Thyroid gland (tissue), 4 donors: Measurements from ENCODE around the gene CDH23. TPM values are rescaled to one million over a fixed set of nuclear protein-coding genes. Genes with fewer than 3 reads are reported as not detected.

ENCODE experiments used
- DNase-seq, 2 donors: peaks; one replicate each; pipeline ENCODE4 v3.0.0-alpha.2; 2019
- H3K27ac ChIP-seq, 3 donors: fragments of 200-600 bp; sonication (generic); 1 replicate in 2 of 3; 2 replicates in 1 of 3; pipeline ENCODE4 v1.5.1; 2016 to 2019; ENCODE audit warnings: mild to moderate bottlenecking in 1 of 3, moderate library complexity in 1 of 3
- H3K27me3 ChIP-seq: fragments of 200-600 bp; sonication (generic); one replicate; pipeline ENCODE4 v1.5.1; 2019
- H3K36me3 ChIP-seq, 2 donors: fragments of 200-600 bp; sonication (generic); one replicate each; pipeline ENCODE4 v1.5.1; 2016 to 2019
- H3K4me1 ChIP-seq, 2 donors: fragments of 200-600 bp; sonication (generic); one replicate each; pipeline ENCODE4 v1.5.1; 2017 to 2019
- H3K4me3 ChIP-seq, 3 donors: fragments of 200-600 bp; sonication (generic); replicated peaks in 1 of 3; 1 replicate in 2 of 3; 2 replicates in 1 of 3; pipeline ENCODE4 v1.5.1; 2016; ENCODE audit warnings: mild to moderate bottlenecking in 1 of 3
- H3K9me3 ChIP-seq: fragments of 200-600 bp; sonication (generic); one replicate; pipeline ENCODE4 v1.5.1; 2017
- CTCF ChIP-seq, 6 experiments: fragments of 200-600 bp in 3 of 6; fragments of 450-650 bp in 3 of 6; sonication (generic) in 3 of 6; IDR thresholded peaks; one replicate each; pipeline ENCODE4 v1.5.1; 2016 to 2019; ENCODE audit warnings: antibody characterized with exemption in 6 of 6, mild to moderate bottlenecking in 2 of 6, inconsistent platforms in 1 of 6, moderate library complexity in 1 of 6
- POLR2A ChIP-seq, 2 donors: fragments of 450-650 bp; IDR thresholded peaks; one replicate each; pipeline ENCODE4 v1.6.1; 2017; ENCODE audit warnings: antibody characterized with exemption in 2 of 2, mild to moderate bottlenecking in 2 of 2, moderate library complexity in 1 of 2
- WGBS, 2 donors: methylation state at CpG; one replicate each; pipeline ENCODE4 v1.1.5; 2017; 5-methylcytosine and 5-hydroxymethylcytosine counted together
- intact Hi-C: fragments of 100-400 bp; cut with DNase I; formaldehyde crosslinking; loops from one replicate; pipeline ENCODE4 v1.15.1; 2023
- total RNA-seq, 4 donors: library from RNA; depleted of rRNA; stranded (reverse); fragments of >200 nt; gene quantifications; one replicate each; pipeline ENCODE4 v1.2.3, GENCODE V29; 2016

The CDH23 gene
- total RNA-seq, 4 donors from 2014 or later: 3.0 to 4.2 (median 3.9) TPM

- peak; percentile 95 to 96 for DNase-seq
- WGBS, 2 donors: 37 to 39% methylated on average over 12 of the region's 12 CpGs
- TF ChIP-seq POLR2A (IDR thresholded peaks at IDR 0.05) (no peak), CTCF (IDR thresholded peaks at IDR 0.05) (peak in 1 of 6 experiments; percentile 11)
- intact Hi-C loops: no loop called here
- Histone ChIP-seq H3K9me3 (no peaks in the 10 kb centered on the region), H3K36me3 (no peaks in the 10 kb centered on the region), H3K27me3 (no peaks in the 10 kb centered on the region), H3K27ac (peak overlapping the region; percentile 80 to 84 (median 80)), H3K4me3 (no peak overlapping the region), H3K4me1 (peaks cover 36 to 38% of the 10 kb centered on the region in 2 donors)
Measured at GRCh38 chr10:71621231-71622153, 224.8 kb downstream of the CDH23 start.

- intact Hi-C loops: no loop called here
Measured at GRCh38 chr10:71622154-71622526, 225.4 kb downstream of the CDH23 start.

GRCh38 chr10:71622616-71623015, 225.9 kb downstream of the CDH23 start:
- H3K4me1 ChIP-seq: peaks cover 36 to 38% of the 10 kb centered on the region in 2 donors
- no peak for DNase-seq
- TF ChIP-seq CTCF (IDR thresholded peaks at IDR 0.05): no peak
- TF ChIP-seq POLR2A (IDR thresholded peaks at IDR 0.05): no peak
- no peaks in the 10 kb centered on the region for H3K27me3 ChIP-seq
- H3K36me3 ChIP-seq: no peaks in the 10 kb centered on the region
- H3K9me3 ChIP-seq: no peaks in the 10 kb centered on the region
- intact Hi-C loops: no loop called here
- peak overlapping the region; percentile 80 to 84 (median 80) for H3K27ac ChIP-seq
- no peak overlapping the region for H3K4me3 ChIP-seq
- 74 to 81% methylated on average over 8 of the region's 8 CpGs for WGBS, 2 donors

More at GRCh38 chr10:71622154-71622526, 225.4 kb downstream of the CDH23 start:
- WGBS, 2 donors: 58 to 74% methylated on average over 10 of the region's 10 CpGs
- DNase-seq: peak; percentile 40 to 68
- Histone ChIP-seq H3K27ac (peak overlapping the region; percentile 80 to 84 (median 80)), H3K4me3 (no peak overlapping the region), H3K36me3 (no peaks in the 10 kb centered on the region), H3K27me3 (no peaks in the 10 kb centered on the region), H3K9me3 (no peaks in the 10 kb centered on the region), H3K4me1 (peaks cover 36 to 38% of the 10 kb centered on the region in 2 donors)
- TF ChIP-seq CTCF (IDR thresholded peaks at IDR 0.05) (no peak), POLR2A (IDR thresholded peaks at IDR 0.05) (no peak)

GRCh38 chr10:71623098-71623985, 226.6 kb downstream of the CDH23 start:
- no peaks in the 10 kb centered on the region for H3K27me3 ChIP-seq
- DNase-seq: peak; percentile 61 to 66
- peak overlapping the region; percentile 80 to 84 (median 80) for H3K27ac ChIP-seq
- H3K4me1 ChIP-seq: peaks cover 36 to 38% of the 10 kb centered on the region in 2 donors
- intact Hi-C loops: no loop called here
- WGBS, 2 donors: 51% methylated on average over 11 of the region's 11 CpGs
- no peak overlapping the region for H3K4me3 ChIP-seq
- H3K36me3 ChIP-seq: no peaks in the 10 kb centered on the region
- no peaks in the 10 kb centered on the region for H3K9me3 ChIP-seq
- TF ChIP-seq POLR2A (IDR thresholded peaks at IDR 0.05) (no peak), CTCF (IDR thresholded peaks at IDR 0.05) (peak in 3 of 6 experiments; percentile 9 to 29 (median 27))
